ENCODE results near the gene ADPRS. TPM values are rescaled to one million over a fixed set of nuclear protein-coding genes. Genes with fewer than 3 reads are reported as not detected.
A peak's percentile ranks its signal among the peaks of the same experiment; 100 is the strongest.

Gene ADPRS
- total RNA-seq, 1 donor from 2014 or later, result 28.1 TPM

- no peak overlapping the region for H3K27ac Mint-ChIP-seq
- peaks cover 8% of the 10 kb centered on the region for H3K27me3 Mint-ChIP-seq (ENCODE audit: insufficient read depth, low read depth)
- Histone ChIP-seq H4K20me1 (ENCODE audit: low read depth) (peaks cover 10% of the 10 kb centered on the region), H3K4me2 (peak overlapping the region; percentile 97), H3K79me2 (ENCODE audit: low read depth) (peaks cover 13% of the 10 kb centered on the region), H3F3A (ENCODE audit: low read depth) (peaks cover 13% of the 10 kb centered on the region), H3K27me3 (no peaks in the 10 kb centered on the region), H3K9ac (no peak overlapping the region), H3K27ac (no peak overlapping the region), H2AFZ (replicated peaks) (no peak overlapping the region), H3K36me3 (no peaks in the 10 kb centered on the region), H3K4me3 (no peak overlapping the region), H3K9me3 (ENCODE audit: low read depth) (no peaks in the 10 kb centered on the region), H3K4me1 (peaks cover 11% of the 10 kb centered on the region)
- peaks cover 11% of the 10 kb centered on the region for H3K36me3 Mint-ChIP-seq
- TF ChIP-seq EZH2 (IDR thresholded peaks at IDR 0.05) (no peak), EZH2phosphoT487 (IDR thresholded peaks at IDR 0.05) (no peak), CTCF (IDR thresholded peaks at IDR 0.05) (no peak)
- peaks cover 49% of the 10 kb centered on the region for H3K4me1 Mint-ChIP-seq
- peak overlapping the region; percentile 87 for H3K4me3 Mint-ChIP-seq
- no peak for DNase-seq (ENCODE audit: low spot score)
- H3K9me3 Mint-ChIP-seq, result peaks cover 2% of the 10 kb centered on the region
Measured at GRCh38 chr1:36085126-36085525, 3.6 kb upstream of the ADPRS start.

- TF ChIP-seq CTCF (IDR thresholded peaks at IDR 0.05) (no peak), EZH2 (IDR thresholded peaks at IDR 0.05) (no peak), EZH2phosphoT487 (IDR thresholded peaks at IDR 0.05) (no peak)
- Histone ChIP-seq H3K27me3 (no peaks in the 10 kb centered on the region), H2AFZ (replicated peaks) (no peak overlapping the region), H3K79me2 (ENCODE audit: low read depth) (peaks cover 21% of the 10 kb centered on the region), H3F3A (ENCODE audit: low read depth) (peaks cover 13% of the 10 kb centered on the region), H4K20me1 (ENCODE audit: low read depth) (peaks cover 10% of the 10 kb centered on the region), H3K4me1 (peaks cover 11% of the 10 kb centered on the region), H3K4me2 (no peak overlapping the region), H3K4me3 (no peak overlapping the region), H3K27ac (no peak overlapping the region), H3K9ac (no peak overlapping the region), H3K9me3 (ENCODE audit: low read depth) (no peaks in the 10 kb centered on the region), H3K36me3 (no peaks in the 10 kb centered on the region)
- no peak for DNase-seq (ENCODE audit: low spot score)
- H3K9me3 Mint-ChIP-seq, result peaks cover 2% of the 10 kb centered on the region
- peaks cover 45% of the 10 kb centered on the region for H3K4me1 Mint-ChIP-seq
- H3K4me3 Mint-ChIP-seq, result peak overlapping the region; percentile 53
- peaks cover 8% of the 10 kb centered on the region for H3K27me3 Mint-ChIP-seq (ENCODE audit: insufficient read depth, low read depth)
- H3K36me3 Mint-ChIP-seq, result peaks cover 12% of the 10 kb centered on the region
- H3K27ac Mint-ChIP-seq, result peak overlapping the region; percentile 76
Measured at GRCh38 chr1:36085686-36086526, 2.8 kb upstream of the ADPRS start.

GRCh38 chr1:36086529-36087232, 2.0 kb upstream of the ADPRS start:
- no peaks in the 10 kb centered on the region for H3K9me3 ChIP-seq (ENCODE audit: low read depth)
- H3K4me2 ChIP-seq, result no peak overlapping the region
- TF ChIP-seq EZH2 (IDR thresholded peaks at IDR 0.05) (no peak), CTCF (IDR thresholded peaks at IDR 0.05) (no peak), EZH2phosphoT487 (IDR thresholded peaks at IDR 0.05) (no peak)
- H3K9me3 Mint-ChIP-seq, result peaks cover 2% of the 10 kb centered on the region
- no peak overlapping the region for H3K27ac ChIP-seq
- no peak overlapping the region for H2AFZ ChIP-seq (replicated peaks)
- H3F3A ChIP-seq (ENCODE audit: low read depth), result peaks cover 13% of the 10 kb centered on the region
- peaks cover 22% of the 10 kb centered on the region for H3K79me2 ChIP-seq (ENCODE audit: low read depth)
- H3K4me3 Mint-ChIP-seq, result peak overlapping the region; percentile 72
- H3K27me3 ChIP-seq, result no peaks in the 10 kb centered on the region
- H3K4me3 ChIP-seq, result no peak overlapping the region
- H4K20me1 ChIP-seq (ENCODE audit: low read depth), result peaks cover 10% of the 10 kb centered on the region
- H3K27ac Mint-ChIP-seq, result peak overlapping the region; percentile 90
- DNase-seq (ENCODE audit: low spot score), result no peak
- peaks cover 8% of the 10 kb centered on the region for H3K27me3 Mint-ChIP-seq (ENCODE audit: insufficient read depth, low read depth)
- H3K4me1 ChIP-seq, result peaks cover 11% of the 10 kb centered on the region
- no peaks in the 10 kb centered on the region for H3K36me3 ChIP-seq
- H3K4me1 Mint-ChIP-seq, result peaks cover 45% of the 10 kb centered on the region
- H3K9ac ChIP-seq, result no peak overlapping the region
- H3K36me3 Mint-ChIP-seq, result peaks cover 13% of the 10 kb centered on the region
